GM06990 (cell line): Measurements from ENCODE around the gene TBC1D22B.

Source experiments
- DNase-seq: peaks from one replicate; pipeline ENCODE4 v3.0.0-alpha.2; 2011; ENCODE audit not compliant: insufficient read length; ENCODE audit errors: extremely low read depth
- H3K27me3 ChIP-seq: replicated peaks from 2 replicates; pipeline ENCODE4 v1.6.0; 2011; ENCODE audit warnings: low read length; ENCODE audit not compliant: control insufficient read depth, insufficient read depth
- H3K36me3 ChIP-seq: 2 replicates; pipeline ENCODE4 v1.5.1; 2011; ENCODE audit warnings: low read length; ENCODE audit not compliant: control insufficient read depth, insufficient read depth
- H3K4me3 ChIP-seq: replicated peaks from 2 replicates; pipeline ENCODE4 v1.5.1; 2011; ENCODE audit warnings: low read depth, mild to moderate bottlenecking, control low read depth, low read length
- TF ChIP-seq, protein P1 (sequence below): IDR thresholded peaks from 2 replicates; pipeline ENCODE4 v1.5.1; 2011; ENCODE audit warnings: low read length, control low read depth, mild to moderate bottlenecking, inconsistent platforms; ENCODE audit not compliant: insufficient read depth, poor library complexity, severe bottlenecking

The TBC1D22B gene

DNA sequence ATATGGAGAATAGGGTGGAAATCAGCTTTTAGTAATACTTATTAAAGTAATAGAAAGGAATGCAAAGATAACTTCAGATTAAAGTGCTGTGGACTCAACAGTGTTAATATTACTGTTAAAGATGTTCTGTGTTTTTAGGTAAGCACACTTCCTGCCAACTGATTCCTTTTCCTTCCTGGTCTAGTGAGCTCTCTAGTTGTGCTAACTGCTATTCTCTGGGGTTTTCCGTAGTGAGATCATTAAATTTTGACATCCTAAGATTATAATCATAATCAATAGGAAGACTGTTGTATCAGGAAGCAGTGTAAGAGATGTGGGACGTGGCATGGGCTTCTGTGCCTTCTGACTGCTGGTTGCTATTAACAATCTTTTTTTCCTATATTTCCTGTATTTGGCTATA, 1.6 kb downstream of the TBC1D22B start:
- no peak for DNase-seq
- Histone ChIP-seq H3K4me3 (peak overlapping the region; percentile 99), H3K36me3 (no peaks in the 10 kb centered on the region), H3K27me3 (no peaks in the 10 kb centered on the region)
- TF ChIP-seq, protein P1, sequence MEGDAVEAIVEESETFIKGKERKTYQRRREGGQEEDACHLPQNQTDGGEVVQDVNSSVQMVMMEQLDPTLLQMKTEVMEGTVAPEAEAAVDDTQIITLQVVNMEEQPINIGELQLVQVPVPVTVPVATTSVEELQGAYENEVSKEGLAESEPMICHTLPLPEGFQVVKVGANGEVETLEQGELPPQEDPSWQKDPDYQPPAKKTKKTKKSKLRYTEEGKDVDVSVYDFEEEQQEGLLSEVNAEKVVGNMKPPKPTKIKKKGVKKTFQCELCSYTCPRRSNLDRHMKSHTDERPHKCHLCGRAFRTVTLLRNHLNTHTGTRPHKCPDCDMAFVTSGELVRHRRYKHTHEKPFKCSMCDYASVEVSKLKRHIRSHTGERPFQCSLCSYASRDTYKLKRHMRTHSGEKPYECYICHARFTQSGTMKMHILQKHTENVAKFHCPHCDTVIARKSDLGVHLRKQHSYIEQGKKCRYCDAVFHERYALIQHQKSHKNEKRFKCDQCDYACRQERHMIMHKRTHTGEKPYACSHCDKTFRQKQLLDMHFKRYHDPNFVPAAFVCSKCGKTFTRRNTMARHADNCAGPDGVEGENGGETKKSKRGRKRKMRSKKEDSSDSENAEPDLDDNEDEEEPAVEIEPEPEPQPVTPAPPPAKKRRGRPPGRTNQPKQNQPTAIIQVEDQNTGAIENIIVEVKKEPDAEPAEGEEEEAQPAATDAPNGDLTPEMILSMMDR, result no peak

DNA sequence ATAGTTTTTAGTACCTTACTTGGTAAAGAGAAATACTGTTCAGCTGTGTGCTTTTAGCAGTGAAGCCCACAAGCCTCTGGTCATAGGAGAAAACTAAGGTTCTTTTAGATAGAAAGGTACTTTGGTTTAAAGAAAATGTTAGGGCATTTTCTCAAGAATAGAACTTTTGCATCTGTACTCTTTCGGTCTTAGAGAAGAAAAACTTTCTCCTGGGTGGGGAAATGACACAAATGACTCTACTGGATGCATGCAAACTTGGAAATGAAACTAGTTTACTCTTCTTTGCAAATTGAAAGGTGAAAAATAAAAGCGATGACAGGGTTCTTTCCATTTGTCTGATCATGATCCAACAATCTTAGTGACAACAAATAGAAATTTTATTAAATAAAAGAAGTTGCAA, 2.5 kb downstream of the TBC1D22B start:
- Histone ChIP-seq H3K36me3 (no peaks in the 10 kb centered on the region), H3K27me3 (no peaks in the 10 kb centered on the region), H3K4me3 (peak overlapping the region; percentile 99)
- DNase-seq, result peak; percentile 39
- TF ChIP-seq, protein P1, result no peak

DNA sequence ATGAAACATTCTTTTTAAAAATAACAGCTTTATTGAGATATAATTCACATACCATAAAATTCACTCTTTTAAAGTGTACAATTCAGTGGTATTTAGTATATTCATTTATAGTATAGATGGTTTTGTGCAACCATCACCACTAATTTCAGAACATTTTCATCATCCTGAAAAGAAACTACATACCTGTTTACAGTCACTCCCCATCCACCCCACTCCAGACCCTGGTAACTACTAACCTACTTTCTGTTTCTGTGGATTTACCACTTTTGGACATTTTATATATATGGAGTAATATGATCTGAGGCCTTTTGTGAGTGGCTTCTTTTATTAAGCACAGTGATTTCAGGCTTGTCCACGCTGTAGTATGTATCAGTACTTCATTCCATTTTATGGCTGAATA, 2.9 kb downstream of the TBC1D22B start:
- no peak overlapping the region; the same call in 1 of the 2 replicates for H3K4me3 ChIP-seq
- no peak for DNase-seq
- no peaks in the 10 kb centered on the region for H3K27me3 ChIP-seq
- H3K36me3 ChIP-seq, result no peaks in the 10 kb centered on the region
- TF ChIP-seq, protein P1, result no peak

DNA sequence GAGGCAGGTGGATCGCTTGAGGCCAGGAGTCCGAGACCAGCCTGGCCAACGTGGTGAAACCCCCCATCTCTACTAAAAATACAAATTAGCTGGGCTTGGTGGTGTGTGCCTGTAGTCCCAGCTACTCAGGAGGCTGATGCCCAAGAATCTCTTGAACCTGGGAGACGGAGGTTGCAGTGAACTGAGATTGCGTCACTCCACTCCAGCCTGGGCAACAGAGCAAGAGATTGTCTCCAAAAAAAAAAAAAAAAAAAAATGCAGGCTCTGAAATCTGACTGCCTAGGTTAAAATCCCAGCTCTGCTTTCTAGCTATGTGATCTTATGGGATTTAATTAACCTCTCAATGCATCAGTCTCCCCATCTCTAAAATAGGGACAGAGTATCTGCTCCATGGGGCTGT, 3.6 kb downstream of the TBC1D22B start:
- Histone ChIP-seq H3K36me3 (no peaks in the 10 kb centered on the region), H3K4me3 (no peak overlapping the region), H3K27me3 (no peaks in the 10 kb centered on the region)
- TF ChIP-seq, protein P1, result no peak
- DNase-seq, result no peak

DNA sequence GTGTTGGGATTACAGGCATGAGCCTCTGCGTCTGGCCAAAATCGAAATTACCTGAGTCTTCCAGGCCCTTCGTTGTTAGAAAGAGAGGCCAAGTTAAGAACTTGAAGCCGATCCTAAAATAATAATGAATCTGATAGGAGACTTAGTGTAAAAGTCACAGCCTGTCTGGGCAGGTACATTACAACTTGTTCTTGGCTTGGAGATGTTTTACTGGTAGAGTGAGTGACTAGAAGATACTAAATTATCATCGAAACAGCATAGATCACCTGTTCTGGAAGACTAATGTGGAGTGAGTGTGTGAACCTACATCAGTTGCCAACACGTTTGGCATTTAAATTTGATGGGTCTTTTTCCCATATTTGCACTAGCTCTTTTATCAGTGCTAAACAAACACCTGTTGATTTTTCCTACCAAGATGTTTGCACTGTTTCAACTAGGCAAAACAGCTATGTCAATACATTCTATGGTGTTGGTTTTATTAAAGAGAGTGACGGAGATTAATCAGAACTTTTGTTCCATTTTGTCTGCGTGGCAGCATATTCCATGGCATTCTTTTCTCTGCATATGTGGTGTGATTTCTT, 5.0 kb downstream of the TBC1D22B start:
- H3K4me3 ChIP-seq, result no peak overlapping the region
- DNase-seq, result no peak
- H3K27me3 ChIP-seq, result no peaks in the 10 kb centered on the region
- TF ChIP-seq, protein P1, result no peak
- H3K36me3 ChIP-seq, result peaks cover 1% of the 10 kb centered on the region; the same call in 1 of the 2 replicates

DNA sequence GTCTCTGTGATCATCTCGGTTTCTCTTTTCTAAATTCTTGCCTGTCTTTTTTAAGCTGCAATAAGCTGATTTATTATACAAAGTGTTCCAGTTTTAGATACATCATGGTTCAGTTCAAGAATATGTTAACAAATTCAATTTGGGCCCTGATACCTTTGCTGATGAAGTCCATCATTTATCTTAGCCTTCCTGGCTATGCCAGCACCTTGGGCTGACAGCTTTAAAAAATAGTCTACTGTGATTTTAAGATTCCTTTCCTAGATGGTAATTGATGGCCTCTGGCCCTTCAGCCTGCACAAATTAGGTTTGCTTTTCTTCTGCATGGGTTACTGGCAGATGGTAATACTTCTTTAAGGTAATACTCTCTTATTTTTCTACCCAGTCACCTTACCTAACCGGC, 7.4 kb downstream of the TBC1D22B start:
- H3K4me3 ChIP-seq, result no peak overlapping the region
- no peak for DNase-seq
- TF ChIP-seq, protein P1, result no peak

More for the DNA sequence above, 7.4 kb downstream of the TBC1D22B start:
- H3K27me3 ChIP-seq, result no peaks in the 10 kb centered on the region
- peaks cover 1% of the 10 kb centered on the region for H3K36me3 ChIP-seq
